IMR-90 (cell line): ENCODE measurements around the gene RCN2. TPM values are rescaled to one million over a fixed set of nuclear protein-coding genes. Genes with fewer than 3 reads are reported as not detected.

Experiments used
- ATAC-seq: fragments of 200-7000 bp; cut with Tn5 transposase; 2 replicates; pipeline ENCODE4 v1.9.1; 2020; ENCODE audit warnings: low read depth, mild to moderate bottlenecking, moderate library complexity
- BruUV-seq: library from RNA; stranded (reverse); fragments of 400-500 nt; replicated peaks from 2 replicates; lab custom pipeline; 2021; lab: Mats Ljungman, UMichigan
- CTCF ChIA-PET: fragments of 300-600 bp; formaldehyde crosslinking; extraction: SDS; loops from one replicate; lab custom pipeline; 2021; ENCODE audit warnings: antibody characterized with exemption; lab: Yijun Ruan, JAX
- POLR2A ChIA-PET: fragments of 300-600 bp; sonication (Branson Sonifier 250); formaldehyde crosslinking; loops from one replicate; lab custom pipeline; 2022; ENCODE audit warnings: antibody characterized with exemption; ENCODE audit not compliant: unreplicated experiment; lab: Charles Lee
- DNase-seq: peaks from one replicate; pipeline ENCODE4 v3.0.0; 2013
- H2AFZ ChIP-seq: replicated peaks from 2 replicates; pipeline ENCODE3; 2013; ENCODE audit warnings: low read length, mild to moderate bottlenecking; ENCODE audit not compliant: poor library complexity
- H2AK5ac ChIP-seq: 2 replicates; pipeline ENCODE4 v1.6.1; 2013; ENCODE audit warnings: low read depth, low read length, inconsistent platforms
- H2AK9ac ChIP-seq: replicated peaks from 2 replicates; pipeline ENCODE3; 2013; ENCODE audit warnings: mild to moderate bottlenecking, low read depth, low read length, moderate library complexity; ENCODE audit not compliant: poor library complexity
- H2BK120ac ChIP-seq: 2 replicates; pipeline ENCODE4 v1.6.1; 2013; ENCODE audit warnings: low read depth, low read length, inconsistent platforms
- H2BK15ac ChIP-seq: 3 replicates; pipeline ENCODE4 v1.6.1; 2013; ENCODE audit warnings: low read depth, low read length, inconsistent platforms
- H2BK20ac ChIP-seq: 2 replicates; pipeline ENCODE4 v1.6.1; 2013; ENCODE audit warnings: low read depth, mild to moderate bottlenecking, inconsistent platforms, low read length, moderate library complexity
- H2BK5ac ChIP-seq: 2 replicates; pipeline ENCODE4 v1.6.1; 2013; ENCODE audit warnings: mild to moderate bottlenecking, low read depth, low read length, inconsistent platforms; ENCODE audit not compliant: poor library complexity, severe bottlenecking
- H3K14ac ChIP-seq: replicated peaks from 2 replicates; pipeline ENCODE4 v1.6.1; 2013; ENCODE audit warnings: low read depth, low read length, inconsistent platforms
- H3K18ac ChIP-seq: 2 replicates; pipeline ENCODE4 v1.6.1; 2013; ENCODE audit warnings: low read depth, low read length, control low read depth
- H3K23ac ChIP-seq: 2 replicates; pipeline ENCODE4 v1.6.1; 2013; ENCODE audit warnings: low read depth, low read length, inconsistent platforms
- H3K27ac ChIP-seq: 2 replicates; pipeline ENCODE4 v1.5.1; 2013; ENCODE audit warnings: mild to moderate bottlenecking, control low read depth, low read length; ENCODE audit not compliant: insufficient read depth
- H3K27me3 ChIP-seq: 2 replicates; pipeline ENCODE4 v1.6.1; 2013; ENCODE audit warnings: low read length; ENCODE audit not compliant: control insufficient read depth, insufficient read depth
- H3K36me3 ChIP-seq: 2 replicates; pipeline ENCODE4 v1.6.1; 2013; ENCODE audit warnings: low read length, mixed read lengths; ENCODE audit not compliant: control insufficient read depth, insufficient read depth
- H3K4ac ChIP-seq: 2 replicates; pipeline ENCODE4 v1.6.1; 2013; ENCODE audit warnings: low read depth, low read length, inconsistent platforms
- H3K4me1 ChIP-seq: 2 replicates; pipeline ENCODE4 v1.6.1; 2013; ENCODE audit warnings: low read length, mixed read lengths; ENCODE audit not compliant: control insufficient read depth, insufficient read depth
- H3K4me2 ChIP-seq: 2 replicates; pipeline ENCODE4 v1.6.1; 2013; ENCODE audit warnings: low read depth, mild to moderate bottlenecking, control low read depth, low read length, moderate library complexity
- H3K4me3 ChIP-seq: 2 replicates; pipeline ENCODE4 v1.5.1; 2013; ENCODE audit warnings: low read depth, mild to moderate bottlenecking, control low read depth, low read length, moderate library complexity; ENCODE audit not compliant: insufficient read depth
- H3K56ac ChIP-seq: 2 replicates; pipeline ENCODE4 v1.6.1; 2013; ENCODE audit warnings: low read length, inconsistent platforms; ENCODE audit not compliant: insufficient read depth; ENCODE audit errors: extremely low read depth
- H3K79me1 ChIP-seq, 2 experiments: 2 replicates each; pipeline ENCODE4 v1.6.1; 2013; ENCODE audit warnings: low read length in 2 of 2, inconsistent platforms in 1 of 2, low read depth in 1 of 2
- H3K9ac ChIP-seq: 2 replicates; pipeline ENCODE4 v1.6.1; 2013; ENCODE audit warnings: low read depth, low read length, control low read depth
- H3K9me1 ChIP-seq: 2 replicates; pipeline ENCODE4 v1.6.1; 2013; ENCODE audit warnings: low read length, inconsistent platforms; ENCODE audit not compliant: insufficient read depth
- H3K9me3 ChIP-seq: 2 replicates; pipeline ENCODE4 v1.6.1; 2013; ENCODE audit warnings: low read length; ENCODE audit not compliant: control insufficient read depth, insufficient read depth
- H4K20me1 ChIP-seq: 2 replicates; pipeline ENCODE4 v1.6.1; 2013; ENCODE audit warnings: low read length, inconsistent platforms; ENCODE audit not compliant: insufficient read depth
- H4K5ac ChIP-seq: 2 replicates; pipeline ENCODE4 v1.6.1; 2013; ENCODE audit warnings: mild to moderate bottlenecking, low read depth, low read length, control low read depth
- H4K8ac ChIP-seq, 2 experiments: 2 replicates each; pipeline ENCODE4 v1.6.1; 2013; ENCODE audit warnings: low read depth in 2 of 2, low read length in 2 of 2, control low read depth in 1 of 2, inconsistent platforms in 1 of 2
- H4K91ac ChIP-seq: 2 replicates; pipeline ENCODE4 v1.6.1; 2013; ENCODE audit warnings: low read depth, low read length, inconsistent platforms; ENCODE audit not compliant: insufficient read depth
- CEBPB ChIP-seq: IDR thresholded peaks from 2 replicates; pipeline ENCODE4 v1.6.1; 2012; ENCODE audit warnings: low read depth, low read length, improper control_type of control experiment
- CHD1 ChIP-seq: IDR thresholded peaks from 2 replicates; pipeline ENCODE4 v1.6.1; 2012; ENCODE audit warnings: low read depth, low read length, improper control_type of control experiment
- ELK1 ChIP-seq: fragments of 150-350 bp; IDR thresholded peaks from 2 replicates; pipeline ENCODE4 v1.6.1; 2016; ENCODE audit warnings: low read depth, mild to moderate bottlenecking, low read length, moderate library complexity, borderline replicate concordance
- FOS ChIP-seq: fragments of 150-350 bp; IDR thresholded peaks from 2 replicates; pipeline ENCODE4 v1.6.1; 2016; ENCODE audit warnings: low read depth, low read length
- MAFK ChIP-seq: IDR thresholded peaks from 2 replicates; pipeline ENCODE4 v1.6.1; 2012; ENCODE audit warnings: low read depth, low read length, improper control_type of control experiment
- NFE2L2 ChIP-seq: fragments of 150-350 bp; IDR thresholded peaks from 2 replicates; pipeline ENCODE4 v1.6.1; 2016; ENCODE audit warnings: low read depth, mild to moderate bottlenecking, low read length
- POLR2A ChIP-seq: IDR thresholded peaks from 2 replicates; pipeline ENCODE4 v1.6.1; 2012; ENCODE audit warnings: mild to moderate bottlenecking, low read depth, low read length
- RAD21 ChIP-seq: IDR thresholded peaks from 2 replicates; pipeline ENCODE4 v1.6.1; 2012; ENCODE audit warnings: low read length, improper control_type of control experiment
- RCOR1 ChIP-seq: IDR thresholded peaks from 2 replicates; pipeline ENCODE4 v1.6.1; 2012; ENCODE audit warnings: mild to moderate bottlenecking, low read length, improper control_type of control experiment; ENCODE audit not compliant: insufficient replicate concordance
- RFX5 ChIP-seq: IDR thresholded peaks from 2 replicates; pipeline ENCODE4 v1.8.0; 2012; ENCODE audit warnings: low read depth, mild to moderate bottlenecking, low read length, moderate library complexity
- SMC3 ChIP-seq: fragments of 150-350 bp; IDR thresholded peaks from 2 replicates; pipeline ENCODE4 v1.6.1; 2016; ENCODE audit warnings: low read depth, mild to moderate bottlenecking, antibody characterized with exemption, low read length, moderate library complexity
- USF2 ChIP-seq: fragments of 150-350 bp; IDR thresholded peaks from 2 replicates; pipeline ENCODE4 v1.6.1; 2017; ENCODE audit warnings: mild to moderate bottlenecking, antibody characterized with exemption, low read length, low read depth
- WGBS, 2 experiments: methylation state at CpG; one replicate each; pipeline versions ENCODE4 v1.1.5 to v1.1.7; 2013; ENCODE audit warnings: missing lambda C conversion rate in 2 of 2; ENCODE audit not compliant: insufficient read length in 1 of 2; ENCODE audit errors: extremely low coverage in 2 of 2; 5-methylcytosine and 5-hydroxymethylcytosine counted together
- dilution Hi-C: fragments of 300-500 bp; cut with HindIII; formaldehyde crosslinking; loops from one replicate; pipeline ENCODE4 v1.14.3; 2018; ENCODE audit warnings: low sequenced_read_pairs; ENCODE audit not compliant: unreplicated experiment
- in situ Hi-C: fragments of 300-500 bp; cut with MboI; formaldehyde crosslinking; loops from 3 replicates; pipeline ENCODE4 v1.14.3; 2019; ENCODE audit warnings: low sequenced_read_pairs, inconsistent platforms, mixed read lengths
- intact Hi-C: fragments of 100-400 bp; cut with micrococcal nuclease; formaldehyde crosslinking; loops from 2 replicates; pipeline ENCODE4 v1.10.0; 2022
- polyA plus RNA-seq, 3 experiments: library from polyadenylated mRNA; depleted of rRNA; stranded (reverse); fragments of >200 nt; gene quantifications; 2 replicates each; pipeline ENCODE4 v1.2.3, GENCODE V29; 2012; ENCODE audit warnings: low replicate concordance in 1 of 3
- total RNA-seq: library from RNA; depleted of rRNA; stranded (reverse); fragments of >200 nt; gene quantifications from 2 replicates; pipeline ENCODE4 v1.2.3, GENCODE V29; 2012

RCN2 gene
- total and polyA plus RNA-seq, 2 of the 4 experiments (the other 2 are of a cell fraction) = 12.0 to 56.5 TPM

- no peak overlapping the region for H2BK5ac ChIP-seq
- no peaks in the 10 kb centered on the region for H4K20me1 ChIP-seq
- H3K27me3 ChIP-seq = peaks cover 22% of the 10 kb centered on the region
- no peak overlapping the region for H2BK120ac ChIP-seq
- H3K9ac ChIP-seq = no peak overlapping the region
- no peak overlapping the region for H2AK5ac ChIP-seq
- no peak overlapping the region for H3K56ac ChIP-seq
- no peak overlapping the region for H4K5ac ChIP-seq
- H3K36me3 ChIP-seq = no peaks in the 10 kb centered on the region
- H3K14ac ChIP-seq = no peak overlapping the region
- H2AFZ ChIP-seq = no peak overlapping the region
- no peak overlapping the region for H4K91ac ChIP-seq
- H2BK20ac ChIP-seq = no peak overlapping the region
- H3K9me3 ChIP-seq = no peaks in the 10 kb centered on the region
- no peak overlapping the region for H4K8ac ChIP-seq
- ATAC-seq (no peak), DNase-seq (no peak)
- H3K9me1 ChIP-seq = no peaks in the 10 kb centered on the region
- POLR2A ChIA-PET = no interaction called here
- CTCF ChIA-PET = no interaction called here
- no peaks in the 10 kb centered on the region for H3K4me1 ChIP-seq
- no peak overlapping the region for H3K4ac ChIP-seq
- H3K4me2 ChIP-seq = no peak overlapping the region
- in situ Hi-C loops (no loop called here), intact Hi-C loops (no loop called here), dilution Hi-C loops (no loop called here)
- H3K18ac ChIP-seq = no peak overlapping the region
- no peak overlapping the region for H3K27ac ChIP-seq
- no CpG with 5 or more reads among the region's 4 CpGs for WGBS, 2 experiments
- H2BK15ac ChIP-seq = no peak overlapping the region
- no peak overlapping the region for H3K23ac ChIP-seq
- BruUV-seq = no TSS peak
- TF ChIP-seq RCOR1 (no peak), CEBPB (no peak), RFX5 (no peak), ELK1 (no peak), SMC3 (no peak), FOS (no peak), POLR2A (no peak), MAFK (no peak), CHD1 (no peak), USF2 (no peak), NFE2L2 (no peak), RAD21 (no peak)
- H3K79me1 ChIP-seq = no peaks in the 10 kb centered on the region
- H2AK9ac ChIP-seq = no peak overlapping the region
- no peak overlapping the region for H3K4me3 ChIP-seq
Observed at GRCh38 chr15:76912430-76912829, 19.1 kb upstream of the RCN2 start.
